GM10847 (cell line): ENCODE measurements around the gene RNF126.

Experiments
- POLR2A ChIP-seq: IDR thresholded peaks from 2 replicates; pipeline ENCODE4 v1.6.1; 2011; ENCODE audit not compliant: insufficient read length; ENCODE audit errors: extremely low read depth

RNF126 gene

GRCh38 chr19:613732-614567 lies 49.1 kb downstream of the RNF126 start:
- no peak for TF ChIP-seq POLR2A

- TF ChIP-seq POLR2A: no peak
Observed at GRCh38 chr19:612941-613340, 50.1 kb downstream of the RNF126 start.

- no peak for TF ChIP-seq POLR2A
Observed at GRCh38 chr19:611481-611868, 51.5 kb downstream of the RNF126 start.

- no peak for TF ChIP-seq POLR2A
Observed at GRCh38 chr19:610801-611480, 52.1 kb downstream of the RNF126 start.

GRCh38 chr19:610071-610800 lies 52.8 kb downstream of the RNF126 start:
- TF ChIP-seq POLR2A: no peak

- TF ChIP-seq POLR2A: no peak
Observed at GRCh38 chr19:609004-609346, 54.0 kb downstream of the RNF126 start.

- no peak for TF ChIP-seq POLR2A
Observed at GRCh38 chr19:608155-609003, 54.6 kb downstream of the RNF126 start.

- no peak for TF ChIP-seq POLR2A
Observed at GRCh38 chr19:607301-608154, 55.5 kb downstream of the RNF126 start.

- TF ChIP-seq POLR2A: no peak
Observed at GRCh38 chr19:604355-604754, 58.7 kb downstream of the RNF126 start.

GRCh38 chr19:602391-603301 lies 60.4 kb downstream of the RNF126 start:
- TF ChIP-seq POLR2A: no peak

- TF ChIP-seq POLR2A: no peak
Observed at GRCh38 chr19:601790-602189, 61.2 kb downstream of the RNF126 start.

- TF ChIP-seq POLR2A: no peak
Observed at GRCh38 chr19:601310-601709, 61.7 kb downstream of the RNF126 start.
